ENCODE data around the gene SCYGR1. TPM values are rescaled to one million over a fixed set of nuclear protein-coding genes. Genes with fewer than 3 reads are reported as not detected.
"Not testable (repeated sequence)": the region's sequence is repeated elsewhere in the genome, so short reads cannot be mapped to it uniquely, and the experiment has no call there.

The SCYGR1 gene
- not detected for polyA plus RNA-seq (ENCODE audit: insufficient read length in 10 of 10)
- long read RNA-seq, donor 1 = 0 reads
- long read RNA-seq, donor 2 = 0 reads
- long read RNA-seq, donor 3 = 0 reads
- long read RNA-seq, donor 4 = 0 reads
- long read RNA-seq, donor 5 = 0 reads
- long read RNA-seq, donor 6 = 0 reads
- long read RNA-seq, donor 7 = 0 reads
- long read RNA-seq, donor 8 = 0 reads
- long read RNA-seq, donor 9 = 0 reads

GRCh38 chr2:227387583-227387982 is at the start of gene SCYGR1:
SCYGR1 (minus strand) TSS chr2:227387949; CDS start chr2:227387949, 0 bp downstream.
- not testable (repeated sequence) for DNase-seq

GRCh38 chr2:227436436-227437174 is 48.9 kb upstream of the SCYGR1 start:
- no peak for DNase-seq

GRCh38 chr2:227433171-227433570 is 45.4 kb upstream of the SCYGR1 start:
- no peak for DNase-seq

- DNase-seq = no peak
These were observed 42.9 kb upstream of the SCYGR1 start for GRCh38 chr2:227430639-227431038.

- DNase-seq = no peak
These were observed 41.1 kb upstream of the SCYGR1 start for GRCh38 chr2:227428731-227429285.

- no peak for DNase-seq
These were observed 36.1 kb upstream of the SCYGR1 start for GRCh38 chr2:227423656-227424499.

- no peak for DNase-seq
These were observed 32.6 kb upstream of the SCYGR1 start for GRCh38 chr2:227420087-227421052.

- DNase-seq = no peak
These were observed 29.0 kb upstream of the SCYGR1 start for GRCh38 chr2:227416701-227417100.

- DNase-seq = peak; percentile 32 to 55 (median 40)
These were observed 28.0 kb upstream of the SCYGR1 start for GRCh38 chr2:227415538-227416424.

GRCh38 chr2:227414846-227415245 is 27.1 kb upstream of the SCYGR1 start:
- DNase-seq = no peak

GRCh38 chr2:227413371-227413770 is 25.6 kb upstream of the SCYGR1 start:
- no peak for DNase-seq

- DNase-seq = no peak
These were observed 25.1 kb upstream of the SCYGR1 start for GRCh38 chr2:227412877-227413276.

- no peak for DNase-seq
These were observed 24.2 kb upstream of the SCYGR1 start for GRCh38 chr2:227411990-227412350.

GRCh38 chr2:227411320-227411989 is 23.7 kb upstream of the SCYGR1 start:
- DNase-seq = no peak

GRCh38 chr2:227410191-227410590 is 22.4 kb upstream of the SCYGR1 start:
- no peak for DNase-seq

GRCh38 chr2:227407591-227408151 is 19.9 kb upstream of the SCYGR1 start:
- peak in 1 of 3 donors; percentile 57 for DNase-seq

GRCh38 chr2:227406177-227407031 is 18.7 kb upstream of the SCYGR1 start:
- peak; percentile 82 to 96 (median 89) for DNase-seq
